GM23338 (cell line): ENCODE data around the gene L3MBTL1. TPM values are rescaled to one million over a fixed set of nuclear protein-coding genes. Genes with fewer than 3 reads are reported as not detected.

Experiments used
- ATAC-seq: fragments of 200-7000 bp; cut with Tn5 transposase; 3 replicates; pipeline ENCODE4 v1.9.1; 2020
- DNase-seq: peaks from one replicate; pipeline ENCODE4 v3.0.0-alpha.2; 2015; ENCODE audit warnings: low spot score
- H2AFZ ChIP-seq: fragments of 200-600 bp; sonication (generic); 2 replicates; pipeline ENCODE4 v1.8.0; 2016; ENCODE audit warnings: antibody characterized with exemption, mild to moderate bottlenecking, moderate library complexity
- H3F3A ChIP-seq: fragments of 200-600 bp; sonication (generic); replicated peaks from 2 replicates; pipeline ENCODE4 v1.8.0; 2017; ENCODE audit warnings: antibody characterized with exemption, mixed run types, low read depth
- H3K27ac ChIP-seq: fragments of 200-600 bp; sonication (generic); 2 replicates; pipeline ENCODE4 v1.6.1; 2016; ENCODE audit warnings: low read depth
- H3K27me3 ChIP-seq: fragments of 200-600 bp; sonication (generic); 2 replicates; pipeline ENCODE4 v1.8.0; 2016; ENCODE audit warnings: mild to moderate bottlenecking, mixed run types, moderate library complexity; ENCODE audit not compliant: insufficient read depth
- H3K36me3 ChIP-seq: fragments of 200-600 bp; sonication (generic); 2 replicates; pipeline ENCODE4 v1.8.0; 2016; ENCODE audit warnings: mild to moderate bottlenecking; ENCODE audit not compliant: insufficient read depth
- H3K4me1 ChIP-seq: fragments of 200-600 bp; sonication (generic); 2 replicates; pipeline ENCODE4 v1.8.0; 2016; ENCODE audit warnings: mild to moderate bottlenecking, moderate library complexity; ENCODE audit not compliant: insufficient read depth
- H3K4me2 ChIP-seq: fragments of 200-600 bp; sonication (generic); 2 replicates; pipeline ENCODE4 v1.7.1; 2017; ENCODE audit warnings: mixed run types
- H3K4me3 ChIP-seq: fragments of 200-600 bp; sonication (generic); 2 replicates; pipeline ENCODE4 v1.6.1; 2016; ENCODE audit warnings: mixed run types
- H3K79me2 ChIP-seq: fragments of 200-600 bp; sonication (generic); replicated peaks from 2 replicates; pipeline ENCODE4 v1.8.0; 2017; ENCODE audit warnings: mild to moderate bottlenecking; ENCODE audit not compliant: insufficient read depth
- H3K9me2 ChIP-seq: fragments of 200-600 bp; sonication (generic); 2 replicates; pipeline ENCODE4 v1.8.0; 2017; ENCODE audit not compliant: insufficient read depth
- H4K20me1 ChIP-seq: fragments of 200-600 bp; sonication (generic); replicated peaks from 2 replicates; pipeline ENCODE4 v1.8.0; 2017; ENCODE audit warnings: mild to moderate bottlenecking; ENCODE audit not compliant: insufficient read depth
- H3K27ac Mint-ChIP-seq: 2 replicates; pipeline ENCODE4 v1.8.0; 2020; ENCODE audit warnings: inconsistent platforms, mild to moderate bottlenecking, moderate library complexity, mixed read lengths
- H3K27me3 Mint-ChIP-seq: 3 replicates; pipeline ENCODE4 v1.8.0; 2022; ENCODE audit warnings: low read depth, mild to moderate bottlenecking, moderate library complexity, mixed read lengths, inconsistent platforms; ENCODE audit not compliant: insufficient read depth, poor library complexity
- H3K36me3 Mint-ChIP-seq: 3 replicates; pipeline ENCODE4 v1.8.0; 2021; ENCODE audit warnings: low read depth, mild to moderate bottlenecking, inconsistent platforms, moderate library complexity, mixed read lengths
- H3K4me1 Mint-ChIP-seq: 3 replicates; pipeline ENCODE4 v1.8.0; 2020; ENCODE audit warnings: mild to moderate bottlenecking, inconsistent platforms, mixed read lengths
- H3K4me3 Mint-ChIP-seq: 3 replicates; pipeline ENCODE4 v1.8.0; 2021; ENCODE audit warnings: moderate library complexity, mild to moderate bottlenecking, inconsistent platforms, mixed read lengths
- H3K9me3 Mint-ChIP-seq: 3 replicates; pipeline ENCODE4 v1.8.0; 2020; ENCODE audit warnings: moderate library complexity, mild to moderate bottlenecking, inconsistent platforms, mixed read lengths
- CREB1 ChIP-seq: fragments of 250-450 bp; sonication (Bioruptor Pico); IDR thresholded peaks from 2 replicates; pipeline ENCODE4 v1.5.0; 2020; ENCODE audit warnings: low read depth, mild to moderate bottlenecking, moderate library complexity
- STAT1 ChIP-seq: IDR thresholded peaks from one replicate; pipeline ENCODE4 v1.6.1; 2016; ENCODE audit warnings: antibody characterized with exemption; ENCODE audit not compliant: unreplicated experiment
- ZNF462 ChIP-seq: fragments of 250-450 bp; sonication (Bioruptor Pico); IDR thresholded peaks from 2 replicates; pipeline ENCODE4 v1.5.0; 2020; ENCODE audit warnings: mild to moderate bottlenecking, moderate library complexity
- polyA plus RNA-seq: library from polyadenylated mRNA; unstranded; fragments of >200 nt; fragmentation: Nextera tagmentation; extraction: Ambion mirVana; gene quantifications from 2 replicates; pipeline ENCODE4 v1.2.1, GENCODE V29; 2016
- total RNA-seq: library from RNA; depleted of rRNA; stranded (reverse); fragments of >200 nt; shearing (Covaris generic); gene quantifications from 2 replicates; pipeline ENCODE4 v1.2.3, GENCODE V29; 2014
- TF ChIP-seq, protein P1 (sequence below), 2 experiments: fragments of 200-600 bp in 1 of 2; sonication (generic) in 1 of 2; conservative IDR thresholded peaks; 2 replicates each; pipeline versions ENCODE4 v1.5.1 to v1.6.1; 2016 to 2017; ENCODE audit warnings: antibody characterized with exemption in 2 of 2, low read depth in 2 of 2, mild to moderate bottlenecking in 2 of 2, moderate library complexity in 1 of 2

Gene L3MBTL1
- total and polyA plus RNA-seq, 2 experiments from 2014 or later: 6.5 to 33.6 TPM

GRCh38 chr20:43465625-43465943, 41.9 kb upstream of the L3MBTL1 start:
- no peaks in the 10 kb centered on the region for H3K9me2 ChIP-seq
- Mint-ChIP-seq H3K27ac (no peak overlapping the region), H3K36me3 (peaks cover 69% of the 10 kb centered on the region), H3K4me1 (peaks cover under 1% of the 10 kb centered on the region; the same call in 1 of the 3 replicates), H3K9me3 (no peaks in the 10 kb centered on the region; the same call in 2 of the 3 replicates), H3K27me3 (peaks cover 1% of the 10 kb centered on the region), H3K4me3 (no peak overlapping the region)
- H3K4me1 ChIP-seq: no peaks in the 10 kb centered on the region
- peaks cover 48% of the 10 kb centered on the region; the same call in 1 of the 2 replicates for H3K36me3 ChIP-seq
- H3K27ac ChIP-seq: no peak overlapping the region
- no peak for TF ChIP-seq CREB1 (CRISPR knock-in tag)
- no peak overlapping the region for H3K4me2 ChIP-seq
- no peaks in the 10 kb centered on the region for H3K27me3 ChIP-seq
- peaks cover 9% of the 10 kb centered on the region for H3K79me2 ChIP-seq
- DNase-seq: no peak
- ATAC-seq: no peak; the same call in 1 of the 3 replicates
- H3F3A ChIP-seq: peaks cover 7% of the 10 kb centered on the region; the same call in 1 of the 2 replicates
- peaks cover 32% of the 10 kb centered on the region for H4K20me1 ChIP-seq
- H3K4me3 ChIP-seq: no peak overlapping the region
- H2AFZ ChIP-seq: no peak overlapping the region

DNA sequence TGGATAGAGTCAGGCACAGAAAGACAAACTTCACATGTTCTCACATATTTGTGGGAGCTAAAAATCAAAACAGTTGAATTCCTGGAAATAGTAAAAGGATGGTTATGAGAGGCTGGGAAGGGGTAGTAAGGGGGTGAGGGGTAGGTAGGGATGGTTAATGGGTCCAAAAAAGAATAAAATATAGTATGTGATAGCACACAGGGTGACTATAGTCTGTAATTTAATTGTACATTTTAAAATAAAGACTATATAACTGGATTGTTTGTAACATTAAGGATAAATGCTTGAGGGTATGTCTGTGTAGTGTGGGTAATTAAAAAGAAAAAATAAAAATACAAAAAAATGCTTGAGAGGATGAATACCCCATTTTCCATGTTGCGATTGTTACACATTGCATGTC, 39.9 kb upstream of the L3MBTL1 start:
- Mint-ChIP-seq H3K27ac (no peak overlapping the region), H3K9me3 (no peaks in the 10 kb centered on the region; the same call in 2 of the 3 replicates), H3K4me3 (no peak overlapping the region), H3K4me1 (no peaks in the 10 kb centered on the region), H3K36me3 (peaks cover 49% of the 10 kb centered on the region), H3K27me3 (no peaks in the 10 kb centered on the region)
- Histone ChIP-seq H3K27ac (no peak overlapping the region), H3K79me2 (no peaks in the 10 kb centered on the region), H3K9me2 (no peaks in the 10 kb centered on the region), H3K36me3 (peaks cover 31% of the 10 kb centered on the region; the same call in 1 of the 2 replicates), H3K27me3 (no peaks in the 10 kb centered on the region), H2AFZ (no peak overlapping the region), H3K4me1 (no peaks in the 10 kb centered on the region), H3K4me2 (no peak overlapping the region), H4K20me1 (peaks cover 23% of the 10 kb centered on the region), H3K4me3 (no peak overlapping the region), H3F3A (peaks cover 3% of the 10 kb centered on the region; the same call in 1 of the 2 replicates)
- no peak for DNase-seq
- ATAC-seq: no peak
- TF ChIP-seq, protein P1, sequence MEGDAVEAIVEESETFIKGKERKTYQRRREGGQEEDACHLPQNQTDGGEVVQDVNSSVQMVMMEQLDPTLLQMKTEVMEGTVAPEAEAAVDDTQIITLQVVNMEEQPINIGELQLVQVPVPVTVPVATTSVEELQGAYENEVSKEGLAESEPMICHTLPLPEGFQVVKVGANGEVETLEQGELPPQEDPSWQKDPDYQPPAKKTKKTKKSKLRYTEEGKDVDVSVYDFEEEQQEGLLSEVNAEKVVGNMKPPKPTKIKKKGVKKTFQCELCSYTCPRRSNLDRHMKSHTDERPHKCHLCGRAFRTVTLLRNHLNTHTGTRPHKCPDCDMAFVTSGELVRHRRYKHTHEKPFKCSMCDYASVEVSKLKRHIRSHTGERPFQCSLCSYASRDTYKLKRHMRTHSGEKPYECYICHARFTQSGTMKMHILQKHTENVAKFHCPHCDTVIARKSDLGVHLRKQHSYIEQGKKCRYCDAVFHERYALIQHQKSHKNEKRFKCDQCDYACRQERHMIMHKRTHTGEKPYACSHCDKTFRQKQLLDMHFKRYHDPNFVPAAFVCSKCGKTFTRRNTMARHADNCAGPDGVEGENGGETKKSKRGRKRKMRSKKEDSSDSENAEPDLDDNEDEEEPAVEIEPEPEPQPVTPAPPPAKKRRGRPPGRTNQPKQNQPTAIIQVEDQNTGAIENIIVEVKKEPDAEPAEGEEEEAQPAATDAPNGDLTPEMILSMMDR (conservative IDR thresholded peaks at IDR 0.05; ENCODE audit: low read depth in 2 of 2): no peak
- no peak for TF ChIP-seq ZNF462 (CRISPR knock-in tag)
- TF ChIP-seq STAT1: no peak
